ENCODE data around the gene MAP2K1. TPM values are rescaled to one million over a fixed set of nuclear protein-coding genes. Genes with fewer than 3 reads are reported as not detected.

The MAP2K1 gene
- total RNA-seq, 1 donor from 2014 or later: 23.6 TPM

GRCh38 chr15:66405615-66406014 lies 18.9 kb downstream of the MAP2K1 start:
- Histone ChIP-seq H3K27ac (no peak overlapping the region), H3K36me3 (no peaks in the 10 kb centered on the region), H3K9me3 (no peaks in the 10 kb centered on the region), H3K4me1 (peaks cover 29% of the 10 kb centered on the region), H3K27me3 (no peaks in the 10 kb centered on the region), H3K4me3 (no peak overlapping the region)
- intact Hi-C loops (cut with DNase I): no loop called here
- no peak for DNase-seq (ENCODE audit: extremely low spot score in 2 of 2)
- TF ChIP-seq, protein P1, sequence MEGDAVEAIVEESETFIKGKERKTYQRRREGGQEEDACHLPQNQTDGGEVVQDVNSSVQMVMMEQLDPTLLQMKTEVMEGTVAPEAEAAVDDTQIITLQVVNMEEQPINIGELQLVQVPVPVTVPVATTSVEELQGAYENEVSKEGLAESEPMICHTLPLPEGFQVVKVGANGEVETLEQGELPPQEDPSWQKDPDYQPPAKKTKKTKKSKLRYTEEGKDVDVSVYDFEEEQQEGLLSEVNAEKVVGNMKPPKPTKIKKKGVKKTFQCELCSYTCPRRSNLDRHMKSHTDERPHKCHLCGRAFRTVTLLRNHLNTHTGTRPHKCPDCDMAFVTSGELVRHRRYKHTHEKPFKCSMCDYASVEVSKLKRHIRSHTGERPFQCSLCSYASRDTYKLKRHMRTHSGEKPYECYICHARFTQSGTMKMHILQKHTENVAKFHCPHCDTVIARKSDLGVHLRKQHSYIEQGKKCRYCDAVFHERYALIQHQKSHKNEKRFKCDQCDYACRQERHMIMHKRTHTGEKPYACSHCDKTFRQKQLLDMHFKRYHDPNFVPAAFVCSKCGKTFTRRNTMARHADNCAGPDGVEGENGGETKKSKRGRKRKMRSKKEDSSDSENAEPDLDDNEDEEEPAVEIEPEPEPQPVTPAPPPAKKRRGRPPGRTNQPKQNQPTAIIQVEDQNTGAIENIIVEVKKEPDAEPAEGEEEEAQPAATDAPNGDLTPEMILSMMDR (IDR thresholded peaks at IDR 0.05): no peak
- no peak for TF ChIP-seq POLR2A (IDR thresholded peaks at IDR 0.05)
- TF ChIP-seq POLR2AphosphoS5 (IDR thresholded peaks at IDR 0.05; ENCODE audit: insufficient read depth in 1 of 2, low read depth in 1 of 2): no peak

DNA sequence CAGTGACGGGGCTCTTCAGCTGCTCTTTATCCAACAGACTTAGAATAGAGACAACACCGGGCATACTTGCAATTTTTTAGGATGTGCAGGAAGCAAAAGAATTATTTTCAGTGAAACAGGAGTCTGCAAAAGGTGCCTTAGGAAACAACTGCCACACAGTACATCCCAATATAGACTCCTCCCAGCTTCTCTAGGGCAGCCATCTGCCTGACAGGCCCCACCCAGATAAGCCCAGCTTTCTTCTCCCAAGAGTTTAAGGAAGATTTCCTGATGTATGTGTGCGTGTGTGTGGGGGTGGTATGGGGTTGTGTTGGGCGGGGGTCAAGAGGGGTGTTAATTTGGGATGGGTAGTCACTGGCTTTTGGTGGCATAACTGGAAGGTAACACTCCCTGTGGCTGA lies 21.5 kb downstream of the MAP2K1 start:
- Histone ChIP-seq H3K4me1 (peaks cover 26% of the 10 kb centered on the region), H3K36me3 (no peaks in the 10 kb centered on the region), H3K9me3 (no peaks in the 10 kb centered on the region), H3K27ac (no peak overlapping the region), H3K27me3 (no peaks in the 10 kb centered on the region), H3K4me3 (no peak overlapping the region)
- no peak for TF ChIP-seq POLR2A (IDR thresholded peaks at IDR 0.05)
- intact Hi-C loops (cut with DNase I): no loop called here
- no peak for DNase-seq (ENCODE audit: extremely low spot score in 2 of 2)

DNA sequence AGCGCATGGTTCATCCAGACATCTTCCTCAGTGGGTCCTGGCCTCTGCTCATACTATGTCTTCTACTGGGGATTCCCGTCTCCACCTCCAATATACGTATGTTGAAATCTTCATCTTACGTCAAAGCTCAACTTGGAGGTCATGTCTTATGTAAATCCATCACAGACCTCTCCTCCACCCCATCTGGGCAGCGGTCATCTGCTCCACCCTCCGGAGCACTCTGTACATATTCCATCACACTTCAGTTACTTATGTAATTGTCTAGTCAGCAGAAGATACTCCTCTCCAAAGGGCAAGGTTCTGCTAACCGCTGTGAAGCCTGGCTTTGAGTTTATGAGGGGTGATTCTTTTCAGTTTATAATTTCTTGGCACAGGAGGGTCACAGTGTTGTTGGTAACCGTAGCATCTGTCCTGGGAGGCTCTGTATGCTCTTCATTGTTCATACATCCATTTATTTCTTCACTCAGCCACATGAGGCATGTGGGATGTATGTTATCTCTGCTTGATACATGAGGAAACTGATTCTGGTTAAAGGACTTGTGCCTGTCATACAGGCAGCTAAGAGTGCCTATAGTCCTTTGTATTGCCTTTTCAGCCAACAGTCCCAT lies 22.1 kb downstream of the MAP2K1 start:
- intact Hi-C loops (cut with DNase I): no loop called here
- peaks cover 25% of the 10 kb centered on the region for H3K4me1 ChIP-seq
- no peak for DNase-seq (ENCODE audit: extremely low spot score in 2 of 2)
- H3K27me3 ChIP-seq: no peaks in the 10 kb centered on the region
- no peak overlapping the region for H3K4me3 ChIP-seq
- no peak overlapping the region for H3K27ac ChIP-seq
- H3K36me3 ChIP-seq: no peaks in the 10 kb centered on the region
- TF ChIP-seq, protein P1 (IDR thresholded peaks at IDR 0.05): no peak
- TF ChIP-seq POLR2A (IDR thresholded peaks at IDR 0.05): no peak
- TF ChIP-seq POLR2AphosphoS5 (IDR thresholded peaks at IDR 0.05; ENCODE audit: insufficient read depth in 1 of 2, low read depth in 1 of 2): no peak
- no peaks in the 10 kb centered on the region for H3K9me3 ChIP-seq

DNA sequence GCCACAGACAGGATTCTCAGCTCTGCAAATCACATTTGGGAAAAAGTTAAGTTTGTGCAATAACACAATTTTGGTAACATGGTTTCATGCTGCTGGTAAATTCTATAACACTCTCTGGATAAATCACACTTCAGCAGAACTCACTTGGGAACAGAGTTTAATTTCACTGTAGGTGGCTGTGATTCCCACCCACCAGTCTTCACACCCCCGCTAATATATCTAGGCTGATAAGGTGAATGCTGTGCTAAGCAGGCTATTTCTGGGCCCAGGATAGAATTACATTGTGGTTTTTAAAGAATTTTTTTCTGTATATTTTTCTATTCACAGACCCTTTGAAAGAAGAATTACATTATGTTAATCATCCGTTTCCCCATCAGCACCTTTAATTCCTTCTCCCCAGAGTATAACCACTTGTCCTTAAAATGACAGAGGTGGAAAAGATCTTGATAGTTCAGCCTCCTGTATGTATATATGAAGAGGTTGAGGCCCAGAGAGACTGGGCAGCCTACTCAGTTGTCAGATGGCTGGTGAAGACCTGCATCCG lies 22.9 kb downstream of the MAP2K1 start:
- Histone ChIP-seq H3K9me3 (no peaks in the 10 kb centered on the region), H3K27ac (no peak overlapping the region), H3K36me3 (no peaks in the 10 kb centered on the region), H3K4me3 (no peak overlapping the region), H3K4me1 (peaks cover 16% of the 10 kb centered on the region), H3K27me3 (no peaks in the 10 kb centered on the region)
- TF ChIP-seq, protein P1 (IDR thresholded peaks at IDR 0.05): no peak
- TF ChIP-seq POLR2A (IDR thresholded peaks at IDR 0.05) (no peak), POLR2AphosphoS5 (IDR thresholded peaks at IDR 0.05; ENCODE audit: insufficient read depth in 1 of 2, low read depth in 1 of 2) (no peak)
- intact Hi-C loops (cut with DNase I): no loop called here
- DNase-seq (ENCODE audit: extremely low spot score in 2 of 2): no peak

- Histone ChIP-seq H3K36me3 (no peaks in the 10 kb centered on the region), H3K4me3 (no peak overlapping the region), H3K4me1 (peaks cover 11% of the 10 kb centered on the region), H3K27me3 (no peaks in the 10 kb centered on the region), H3K27ac (no peak overlapping the region), H3K9me3 (no peaks in the 10 kb centered on the region)
- intact Hi-C loops (cut with DNase I): no loop called here
- DNase-seq (ENCODE audit: extremely low spot score in 2 of 2): no peak
- TF ChIP-seq POLR2AphosphoS5 (IDR thresholded peaks at IDR 0.05; ENCODE audit: insufficient read depth in 1 of 2, low read depth in 1 of 2) (no peak), POLR2A (IDR thresholded peaks at IDR 0.05) (no peak)
- TF ChIP-seq, protein P1 (IDR thresholded peaks at IDR 0.05): no peak
Observed at GRCh38 chr15:66411190-66411589, 24.5 kb downstream of the MAP2K1 start.
